Stimulated activated CD4-positive, alpha-beta T cell treated with anti-CD3 and anti-CD28 coated beads, Interleukin-4, amount 100 ng/mL, for 4 hours (primary cell): ENCODE data around the gene CACNA1F.

ENCODE experiments used
- DNase-seq, 2 experiments: peaks; one replicate each; pipeline ENCODE4 v3.0.0-alpha.2; 2020

Gene CACNA1F

DNA sequence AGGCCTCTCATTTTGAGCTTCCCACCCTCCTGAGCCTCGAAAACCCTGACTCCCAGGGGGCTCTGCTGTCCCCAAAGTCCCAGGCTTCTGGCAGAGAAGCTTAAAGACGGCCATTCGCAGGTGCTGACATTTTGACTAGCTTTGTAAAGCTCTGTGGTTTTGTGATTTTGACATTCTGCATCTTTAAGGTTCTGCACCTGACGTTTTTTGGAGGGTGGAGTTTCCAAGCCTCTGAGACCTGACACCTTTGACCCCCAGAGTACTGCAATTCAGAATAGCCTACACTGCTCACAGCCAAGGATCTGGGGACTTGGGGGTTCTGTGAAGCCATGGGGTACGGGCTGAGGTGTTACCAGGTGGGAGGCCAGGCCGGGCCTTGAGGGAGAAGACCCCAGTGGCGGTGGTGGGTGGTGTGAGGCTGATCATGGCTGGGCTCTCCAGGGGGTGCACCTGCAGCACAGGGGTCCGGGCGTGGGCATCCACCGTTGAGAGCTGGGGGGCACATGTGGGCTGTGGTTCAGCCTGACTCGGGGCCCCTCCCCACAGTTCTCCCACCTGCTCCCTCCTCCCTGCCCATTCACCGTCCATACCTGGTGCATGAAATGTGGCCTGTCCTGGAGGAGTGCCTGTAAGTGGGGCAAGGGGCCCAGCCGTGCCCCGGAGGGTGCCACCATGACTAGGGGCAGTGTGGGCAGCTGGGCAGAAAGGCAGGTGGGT lies 24.1 kb upstream of the CACNA1F start:
- DNase-seq = no peak

DNA sequence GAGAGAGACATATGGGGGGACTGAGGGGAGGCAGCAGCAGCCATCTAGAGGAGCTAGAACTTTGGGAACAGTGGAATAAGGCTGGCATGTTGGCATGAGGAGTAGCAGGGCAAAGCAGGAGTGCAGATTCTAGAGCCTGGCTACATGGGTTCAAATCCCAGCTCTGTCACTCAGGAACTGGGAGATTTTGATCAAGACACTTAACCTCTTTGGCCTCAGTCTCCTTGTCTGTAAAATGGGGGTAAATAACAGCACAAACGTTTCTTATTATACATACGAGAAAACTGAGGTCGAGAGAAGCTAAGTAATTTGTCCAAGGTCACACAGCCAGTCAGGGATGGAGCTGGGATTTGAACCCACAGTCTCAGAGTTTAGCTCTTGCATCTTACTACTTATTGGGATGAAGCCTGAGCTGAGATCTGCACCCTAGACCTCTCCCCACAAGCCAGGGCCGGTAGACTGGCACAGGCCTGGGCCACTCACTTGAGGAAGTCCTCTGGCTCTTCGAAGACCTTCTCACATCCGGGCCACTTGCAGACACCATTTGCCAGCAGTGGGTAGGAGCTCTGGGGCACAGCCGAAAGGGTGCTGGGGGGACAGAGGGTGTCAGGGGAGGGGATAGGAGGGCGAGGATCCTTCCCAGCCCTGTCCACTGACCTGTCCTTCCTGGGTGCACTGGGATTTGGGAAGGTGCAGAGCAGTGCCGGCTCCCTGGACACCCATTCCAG lies 23.3 kb upstream of the CACNA1F start:
- DNase-seq = no peak

DNA sequence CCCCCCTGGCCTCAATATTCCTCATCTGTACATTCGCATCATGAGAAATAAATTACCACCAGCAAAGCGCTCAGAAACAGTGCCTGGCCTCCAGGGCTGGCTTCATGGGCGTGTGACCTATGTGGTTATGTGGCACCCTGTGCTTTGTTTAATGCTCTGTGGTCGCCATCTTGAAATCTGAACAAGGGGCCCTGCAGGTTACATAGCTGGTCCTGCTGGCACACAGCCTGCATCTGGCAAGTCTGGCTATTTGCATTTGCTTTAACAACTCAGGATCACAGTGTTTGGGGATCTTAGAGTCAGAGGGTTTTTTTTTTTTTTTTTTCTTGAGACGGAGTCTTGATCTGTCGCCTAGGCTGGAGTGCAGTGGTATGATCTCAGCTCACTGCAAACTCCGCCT lies 21.5 kb upstream of the CACNA1F start:
- DNase-seq = no peak

DNA sequence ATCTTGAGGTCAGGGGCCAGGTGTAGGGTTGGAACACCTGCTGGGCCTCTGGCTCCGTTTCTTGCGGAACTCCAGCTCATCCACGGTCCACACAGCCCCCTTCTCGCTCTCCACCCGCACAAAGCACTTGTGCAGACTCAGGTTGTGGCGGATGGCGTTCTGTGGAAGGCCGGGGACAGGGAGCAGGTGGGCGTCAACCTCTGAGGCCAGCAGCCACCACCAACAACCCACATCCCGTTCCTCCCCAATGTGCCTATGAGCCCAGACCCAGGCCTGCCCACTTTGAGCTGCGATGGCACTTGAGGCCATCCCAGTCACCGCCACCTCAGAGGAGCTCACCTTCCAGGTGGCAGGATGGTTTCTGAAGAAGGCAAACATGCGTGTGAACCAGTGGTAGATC lies 18.2 kb upstream of the CACNA1F start:
- no peak for DNase-seq

DNA sequence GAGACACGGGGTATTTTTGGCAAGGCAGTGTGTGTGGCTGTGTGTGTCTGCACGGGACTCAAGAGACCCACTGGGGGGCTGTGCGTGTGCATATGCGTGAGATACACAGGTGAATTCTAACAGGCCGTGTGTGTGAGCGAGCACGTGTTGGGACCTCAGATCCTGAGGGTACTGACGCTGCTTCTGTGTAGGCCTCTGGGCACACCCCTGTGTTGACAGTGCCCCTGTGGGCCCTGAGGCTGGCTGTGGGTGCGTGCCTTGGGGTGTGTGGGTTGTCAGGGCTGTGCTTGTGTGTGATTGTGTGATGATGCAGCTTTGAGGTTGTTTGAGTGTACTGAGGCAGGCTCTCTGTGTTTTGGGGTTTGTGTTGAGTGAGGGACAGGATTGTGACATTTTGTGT lies 17.4 kb upstream of the CACNA1F start:
- no peak for DNase-seq

DNA sequence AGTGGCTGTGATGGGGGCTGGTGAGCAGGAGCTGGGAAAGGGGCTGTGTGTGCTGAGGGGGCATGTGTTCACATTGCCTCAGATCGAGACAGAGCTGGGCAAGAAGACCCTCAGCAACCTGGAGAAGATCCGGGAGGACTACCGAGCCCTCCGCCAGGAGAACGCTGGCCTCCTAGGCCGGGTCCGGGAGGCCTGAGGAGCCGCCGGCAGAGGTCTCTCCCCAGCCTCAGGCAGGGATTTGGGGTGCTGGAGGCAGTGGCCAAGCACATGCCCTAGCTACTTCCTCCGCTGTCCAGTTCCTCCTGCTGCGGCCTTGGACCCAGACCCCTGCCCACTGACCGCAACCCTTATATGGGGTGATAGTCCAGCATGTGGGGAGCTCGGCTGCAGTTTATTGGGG lies 16.9 kb upstream of the CACNA1F start:
- DNase-seq = no peak

DNA sequence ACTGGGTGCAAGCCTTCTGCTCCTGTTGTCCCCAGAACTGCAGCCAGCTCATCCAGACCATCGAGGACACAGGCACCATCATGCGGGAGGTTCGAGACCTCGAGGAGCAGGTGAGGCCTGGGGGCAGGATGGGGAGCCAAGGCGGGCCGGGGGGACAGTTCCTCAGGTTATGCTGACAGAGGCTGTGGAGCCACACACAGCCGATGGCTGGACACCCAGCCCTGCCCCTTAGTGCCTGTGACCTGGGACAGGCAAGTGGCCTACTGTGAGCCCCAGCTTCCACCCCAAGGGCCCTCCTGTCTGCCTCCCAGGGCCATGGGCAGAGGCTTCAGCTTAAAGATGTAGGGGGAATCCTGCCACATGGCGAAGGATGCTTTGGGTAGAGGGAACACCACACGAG lies 16.5 kb upstream of the CACNA1F start:
- DNase-seq = no peak

DNA sequence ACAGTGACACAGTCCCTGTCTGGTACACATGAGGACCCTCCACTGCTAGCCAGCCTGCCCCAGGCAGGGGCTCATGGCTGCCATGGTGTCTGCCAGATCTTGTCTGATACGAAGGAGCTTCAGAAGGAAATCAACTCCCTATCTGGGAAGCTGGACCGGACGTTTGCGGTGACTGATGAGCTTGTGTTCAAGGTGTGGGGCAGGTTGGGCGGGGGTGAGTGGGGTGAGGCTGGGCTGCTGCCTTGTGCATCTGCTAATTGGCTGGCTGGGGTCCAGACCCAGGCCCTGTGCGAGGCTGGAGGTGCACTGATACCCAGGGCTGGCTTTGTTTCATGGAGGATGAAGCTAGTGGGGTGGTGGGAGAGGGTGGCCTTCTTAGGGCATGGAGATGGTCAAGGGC lies 15.9 kb upstream of the CACNA1F start:
- DNase-seq = no peak

DNA sequence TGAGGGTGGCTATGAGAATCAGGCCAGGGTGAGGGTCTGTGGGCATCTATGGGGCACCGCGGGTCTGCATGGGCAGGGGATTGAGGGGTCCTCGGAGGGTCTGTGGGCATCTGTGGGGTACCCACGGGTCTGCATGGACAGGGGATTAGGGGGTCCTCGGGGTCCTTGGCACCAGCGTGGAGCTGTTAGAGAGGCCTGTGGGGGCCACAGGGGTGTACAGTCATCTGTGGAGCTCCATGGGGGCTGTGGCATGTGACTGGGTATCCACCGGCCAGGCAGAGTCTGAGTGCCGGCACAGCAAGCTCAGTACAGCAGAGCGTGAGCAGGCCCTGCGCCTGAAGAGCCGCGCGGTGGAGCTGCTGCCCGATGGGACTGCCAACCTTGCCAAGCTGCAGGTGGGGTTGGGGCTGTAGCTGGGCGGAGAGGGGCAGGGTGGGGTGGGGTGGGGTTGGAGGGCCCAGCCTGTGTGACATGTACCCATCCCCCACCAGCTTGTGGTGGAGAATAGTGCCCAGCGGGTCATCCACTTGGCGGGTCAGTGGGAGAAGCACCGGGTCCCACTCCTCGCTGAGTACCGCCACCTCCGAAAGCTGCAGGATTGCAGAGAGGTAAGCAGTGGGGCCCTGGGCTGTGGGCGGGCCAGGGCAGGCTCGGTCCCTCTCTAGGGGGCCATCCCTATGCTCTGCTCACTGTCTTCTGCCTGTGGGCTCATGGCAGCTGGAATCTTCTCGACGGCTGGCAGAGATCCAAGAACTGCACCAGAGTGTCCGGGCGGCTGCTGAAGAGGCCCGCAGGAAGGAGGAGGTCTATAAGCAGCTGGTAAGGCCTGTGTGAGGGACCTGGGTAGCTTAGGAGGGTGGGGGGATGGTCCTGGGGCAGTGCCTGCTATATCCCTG lies 15.0 kb upstream of the CACNA1F start:
- DNase-seq = no peak

DNA sequence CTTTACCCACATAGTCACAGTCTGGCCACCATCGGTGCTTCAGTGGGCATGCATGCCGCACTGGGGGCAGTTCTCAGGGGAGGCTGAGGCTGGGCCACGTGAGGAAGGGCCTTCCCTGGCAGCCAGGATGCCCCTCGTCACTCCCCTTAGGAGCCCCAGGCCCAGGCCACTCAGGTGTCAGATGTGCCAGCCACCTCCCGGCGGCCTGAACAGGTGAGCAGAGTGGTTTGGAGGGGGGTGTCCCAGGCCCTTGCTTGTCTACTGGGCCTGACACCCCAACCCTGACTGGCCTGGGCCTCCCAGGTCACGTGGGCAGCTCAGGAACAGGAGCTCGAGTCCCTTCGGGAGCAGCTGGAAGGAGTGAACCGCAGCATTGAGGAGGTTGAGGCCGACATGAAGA lies 14.2 kb upstream of the CACNA1F start:
- DNase-seq = no peak

DNA sequence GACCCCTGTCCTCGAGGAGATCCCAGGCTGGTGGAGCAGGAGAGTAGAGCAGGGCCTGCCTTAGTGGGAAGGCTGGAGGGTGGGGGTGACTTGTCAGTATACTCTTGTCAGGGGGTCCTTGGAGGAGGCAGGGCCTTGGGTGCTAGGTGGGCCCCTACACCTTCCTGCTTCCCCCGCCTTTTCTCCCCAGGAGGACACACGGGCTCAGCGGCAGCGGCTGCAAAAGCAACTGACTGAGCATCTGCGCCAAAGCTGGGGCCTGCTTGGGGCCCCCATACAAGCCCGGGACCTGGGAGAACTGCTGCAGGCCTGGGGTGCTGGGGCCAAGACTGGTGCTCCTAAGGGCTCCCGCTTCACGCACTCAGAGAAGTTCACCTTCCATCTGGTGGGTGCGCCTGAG lies 13.4 kb upstream of the CACNA1F start:
- DNase-seq = no peak

DNA sequence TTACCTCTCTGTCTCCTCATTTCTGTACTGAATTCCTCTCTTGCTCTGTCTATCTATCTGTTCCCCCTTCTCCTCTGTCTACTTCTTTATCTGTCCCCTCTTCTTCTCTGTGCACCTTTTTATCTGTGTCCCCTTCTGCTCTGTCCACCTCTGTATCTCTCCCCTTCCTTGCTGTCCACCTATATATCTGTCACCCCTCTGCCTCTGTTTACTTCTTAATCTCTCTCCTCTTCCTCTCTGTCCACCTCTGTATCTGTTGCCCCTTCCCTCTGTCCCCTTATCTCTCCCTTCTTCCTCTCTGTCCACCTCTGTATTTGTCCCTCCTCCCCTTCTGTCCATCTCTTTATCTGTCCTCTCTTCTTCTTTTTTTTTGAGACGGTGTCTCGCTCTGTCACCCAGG lies 11.1 kb upstream of the CACNA1F start:
- no peak for DNase-seq

DNA sequence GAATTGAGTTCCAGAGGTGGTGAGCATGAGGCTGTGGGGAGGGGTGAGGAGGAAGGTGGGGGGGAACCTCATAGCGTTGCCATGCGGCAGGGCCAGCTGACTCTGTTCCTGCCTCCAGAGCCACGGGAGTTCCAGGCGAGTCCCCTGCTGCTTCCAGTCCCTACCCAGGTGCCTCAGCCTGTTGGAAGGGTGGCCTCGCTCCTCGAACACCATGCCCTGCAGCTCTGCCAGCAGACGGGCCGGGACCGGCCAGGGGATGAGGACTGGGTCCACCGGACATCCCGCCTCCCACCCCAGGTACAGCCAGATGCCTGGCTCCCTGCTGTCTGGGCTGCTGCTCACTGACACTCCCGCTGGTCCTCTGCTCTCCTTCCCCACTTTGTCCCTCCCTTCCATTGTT lies 10.0 kb upstream of the CACNA1F start:
- no peak for DNase-seq

DNA sequence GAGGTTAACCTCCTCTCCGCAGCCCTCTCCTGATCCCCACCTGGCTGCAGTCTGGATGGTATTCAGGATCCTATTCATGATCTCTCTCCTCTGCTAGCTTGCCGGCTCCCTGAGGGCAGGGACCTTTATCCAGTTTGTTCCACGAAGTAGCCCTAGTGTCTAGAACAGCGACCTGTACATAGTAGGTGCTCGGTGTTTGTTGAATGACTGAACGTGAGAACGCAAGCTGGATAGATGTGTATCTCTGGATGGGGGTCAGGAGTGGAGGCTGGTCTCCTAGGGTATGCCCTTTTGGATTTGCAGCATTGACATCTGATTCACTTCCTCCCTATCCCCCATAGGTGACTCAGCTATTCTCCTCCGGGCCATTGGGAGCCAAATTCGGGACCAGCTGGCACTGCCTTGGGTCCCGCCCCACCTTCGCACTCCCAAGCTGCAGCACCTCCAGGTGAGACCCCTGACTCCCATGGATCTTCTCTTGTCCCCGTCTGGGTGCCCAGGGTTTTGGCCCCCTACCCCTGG lies 9.5 kb upstream of the CACNA1F start:
- no peak for DNase-seq

DNA sequence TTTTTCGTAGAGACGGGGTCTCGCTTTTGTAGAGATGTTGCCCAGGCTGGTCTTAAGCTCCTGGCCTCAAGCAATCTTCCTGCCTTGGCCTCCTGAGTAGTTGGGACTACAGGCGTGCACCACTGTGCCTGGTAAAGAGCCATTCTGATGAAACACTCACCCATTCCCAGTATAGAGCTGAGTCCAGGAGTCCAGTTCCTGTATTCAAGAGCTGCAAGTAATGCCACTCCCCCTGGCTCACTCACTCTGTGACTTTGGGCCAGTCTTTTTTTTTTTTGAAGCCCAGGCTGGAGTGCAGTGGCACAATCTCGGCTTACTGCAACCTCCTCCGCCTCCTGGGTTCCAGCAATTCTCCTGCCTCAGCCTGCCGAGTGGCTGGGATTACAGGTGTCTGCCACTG lies 5.6 kb upstream of the CACNA1F start:
- DNase-seq = no peak

DNA sequence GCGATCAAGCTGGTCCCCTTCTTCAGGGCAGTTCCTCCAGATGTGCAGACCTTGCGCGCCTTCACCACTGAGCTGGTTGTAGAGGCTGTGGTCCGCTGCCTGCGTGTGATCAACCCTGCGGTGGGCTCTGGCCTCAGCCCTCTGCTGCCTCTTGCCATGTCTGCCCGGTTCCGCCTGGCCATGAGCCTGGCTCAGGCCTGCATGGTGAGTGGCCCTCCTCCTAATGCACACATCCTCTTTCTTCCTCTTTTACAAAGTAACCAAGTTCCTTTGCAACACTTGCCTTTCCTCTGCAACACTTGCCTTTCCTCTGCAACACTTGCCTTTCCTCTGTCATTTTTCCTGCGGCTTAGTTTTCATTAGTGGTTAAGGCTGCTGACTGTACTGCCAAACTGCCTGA lies 3.9 kb upstream of the CACNA1F start:
- DNase-seq = no peak

DNA sequence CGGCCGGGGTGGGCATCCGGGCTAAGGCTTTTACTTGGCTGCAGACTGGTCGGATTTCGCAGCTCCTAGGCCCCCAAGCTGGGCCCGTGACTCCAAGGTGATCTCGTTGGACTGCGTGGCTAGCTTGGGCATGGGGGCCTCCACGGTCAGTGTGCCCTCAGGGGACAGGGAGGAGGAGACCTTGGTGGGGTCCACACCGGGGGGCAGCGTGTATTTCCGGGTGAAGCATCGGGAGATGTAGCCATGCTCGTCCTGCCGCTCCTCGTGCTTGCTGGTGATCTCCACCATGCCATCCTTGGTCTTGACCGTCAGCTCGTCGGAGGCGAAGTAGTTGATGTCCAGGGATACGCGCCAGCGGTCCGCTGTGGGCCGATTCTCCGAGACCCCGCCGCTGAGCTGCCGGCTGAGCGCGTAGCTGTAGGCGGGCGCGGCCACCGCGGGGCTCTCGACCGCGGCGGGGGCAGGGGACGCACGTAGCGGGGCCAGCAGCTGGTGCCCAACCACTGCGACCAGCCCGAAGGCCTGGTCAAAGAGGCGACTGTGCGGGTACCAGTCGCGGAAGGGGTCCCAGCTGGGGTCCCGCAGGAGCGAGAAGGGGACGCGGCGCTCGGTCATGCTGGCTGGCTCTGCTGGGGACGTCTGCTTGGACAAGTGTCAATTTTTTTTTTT lies 881 bp upstream of the CACNA1F start:
- no peak for DNase-seq

DNA sequence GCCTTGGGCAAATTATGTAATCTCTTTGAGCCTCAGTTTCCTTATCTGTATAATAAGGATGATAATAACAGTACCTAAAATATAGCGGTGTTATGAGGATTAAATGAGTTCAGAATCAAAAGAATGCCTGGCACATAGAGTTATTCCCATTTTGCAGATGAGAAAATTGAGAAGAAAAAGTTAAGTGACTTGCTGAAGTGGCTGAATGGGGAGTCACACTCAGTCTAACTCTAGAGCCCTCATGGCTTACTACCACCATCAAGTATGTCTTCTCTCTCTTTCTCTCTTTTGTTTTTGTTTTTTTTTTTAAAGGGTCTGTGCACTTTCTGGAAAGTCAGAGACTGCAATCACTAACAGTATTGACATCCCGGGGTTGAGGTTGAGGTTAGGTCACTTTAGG lies 615 bp downstream of the CACNA1F start:
- DNase-seq = no peak

DNA sequence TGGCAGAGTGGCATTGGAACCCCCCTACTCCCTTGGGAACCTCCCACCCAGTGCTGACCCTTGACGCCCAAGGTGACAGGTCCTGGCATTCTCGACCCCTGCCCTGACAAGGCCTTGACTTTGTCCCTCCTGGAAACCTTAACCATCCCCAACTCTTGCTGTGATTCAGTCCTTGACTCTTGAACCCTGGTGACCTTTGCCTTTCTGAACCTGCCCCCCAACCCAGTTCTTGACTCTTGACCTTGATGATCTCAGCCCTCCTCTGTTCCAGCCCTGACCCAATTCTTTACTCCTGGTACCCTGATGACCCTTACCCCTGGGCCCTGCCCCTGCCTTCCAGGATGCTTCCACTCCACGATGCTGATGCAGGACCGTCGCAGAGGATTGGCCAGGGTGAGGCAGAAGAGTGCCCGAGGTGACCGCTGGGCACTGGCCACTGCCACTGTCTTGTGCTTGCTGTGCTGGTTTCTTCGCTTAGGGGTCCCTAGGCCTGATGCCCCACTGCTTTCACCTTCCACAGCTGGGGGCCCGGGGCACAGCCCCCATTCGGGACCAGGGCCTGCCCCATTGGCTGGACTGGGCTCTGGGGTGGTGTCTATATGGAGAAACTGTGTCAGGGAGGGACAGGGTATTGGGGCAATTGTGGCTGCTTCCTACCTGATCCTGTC lies 1.7 kb downstream of the CACNA1F start:
- DNase-seq = no peak

DNA sequence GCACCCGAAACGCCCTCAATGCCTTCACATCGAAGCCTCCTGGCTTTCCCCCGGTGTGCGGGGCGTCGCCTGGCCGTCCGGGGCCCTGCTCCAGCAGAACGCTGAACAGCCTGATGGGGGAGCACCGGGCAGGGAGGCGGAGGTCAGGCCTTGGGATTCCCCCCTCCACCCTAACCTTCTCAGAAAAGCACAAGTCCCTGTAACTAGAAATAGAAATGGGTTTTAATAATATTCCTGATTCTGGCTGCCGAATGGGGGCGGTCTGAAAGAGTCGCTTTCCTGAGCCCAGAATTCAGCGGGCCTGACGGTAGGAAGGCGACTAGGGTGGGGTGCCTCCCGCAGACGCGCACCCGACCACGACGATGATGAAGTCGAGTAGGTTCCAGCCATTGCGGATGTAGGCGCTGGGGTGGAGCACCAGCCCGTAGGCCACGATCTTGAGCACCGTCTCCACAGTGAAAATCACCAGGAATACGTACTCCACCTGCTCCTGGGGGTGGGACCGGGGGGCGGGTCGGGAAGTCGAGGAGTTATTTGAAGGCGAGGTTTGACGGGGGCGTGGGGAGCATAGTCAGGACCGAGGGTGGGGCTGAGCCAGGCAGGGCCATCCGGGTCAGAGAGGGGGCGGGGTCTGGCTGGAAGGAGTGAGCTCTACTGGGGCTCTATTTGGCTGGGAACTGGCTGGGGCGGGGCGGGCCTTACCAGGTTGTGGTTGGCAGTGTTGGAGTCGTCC lies 2.5 kb downstream of the CACNA1F start:
- DNase-seq = peak; percentile 50

DNA sequence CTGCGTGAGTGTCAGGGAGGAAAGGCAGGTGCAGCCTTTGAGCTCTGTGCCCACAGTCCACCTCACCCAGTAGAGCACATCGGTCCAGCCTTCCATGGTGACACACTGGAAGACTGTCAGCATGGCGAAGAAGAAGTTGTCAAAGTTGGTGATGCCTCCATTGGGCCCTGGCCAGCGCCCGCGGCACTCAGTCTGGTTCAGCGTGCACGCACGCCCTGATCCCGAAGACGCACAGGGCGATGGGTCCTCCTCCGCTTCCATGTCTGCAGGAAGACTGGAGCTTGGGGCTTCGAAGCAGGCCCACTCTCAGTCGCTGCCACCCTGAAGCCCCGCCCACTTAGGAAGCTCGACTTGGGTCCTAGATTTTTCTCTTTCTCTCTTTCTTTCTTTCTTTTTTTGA lies 5.0 kb downstream of the CACNA1F start:
- DNase-seq = no peak

DNA sequence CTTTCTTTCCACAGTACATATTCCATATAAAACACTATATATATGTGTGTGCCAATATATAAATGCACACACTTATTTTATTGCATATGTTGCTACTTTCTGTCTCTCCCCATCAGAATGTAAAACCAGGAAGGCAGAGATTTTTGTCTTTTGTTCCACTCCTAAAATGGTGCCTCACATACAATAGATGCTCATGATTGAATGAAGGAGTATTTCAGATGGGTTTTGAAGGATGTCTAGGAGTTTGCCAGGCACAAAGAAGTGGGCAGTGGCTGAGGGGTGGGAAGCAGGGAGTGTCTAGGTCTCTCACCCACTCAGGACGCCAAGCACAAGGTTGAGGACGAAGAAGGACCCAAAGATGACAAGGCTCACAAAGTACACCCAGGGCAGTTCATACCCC lies 5.4 kb downstream of the CACNA1F start:
- no peak for DNase-seq
